ENCODE data around the gene ASH1L.
"Not testable (repeated sequence)": the region's sequence is repeated elsewhere in the genome, so short reads cannot be mapped to it uniquely, and the experiment has no call there.

The ASH1L gene

GRCh38 chr1:155555915-155556314 lies 6.7 kb downstream of the ASH1L start:
- no peak for ATAC-seq
- no peak for DNase-seq

- no peak for ATAC-seq
- DNase-seq, result no peak
These were observed 9.3 kb downstream of the ASH1L start for GRCh38 chr1:155553349-155553748.

GRCh38 chr1:155548706-155549105 lies 13.9 kb downstream of the ASH1L start:
- DNase-seq (no peak), ATAC-seq (no peak)

GRCh38 chr1:155540000-155540874 lies 22.4 kb downstream of the ASH1L start:
- ATAC-seq (no peak), DNase-seq (no peak)

GRCh38 chr1:155537193-155537592 lies 25.4 kb downstream of the ASH1L start:
- DNase-seq (no peak), ATAC-seq (no peak)

GRCh38 chr1:155531624-155532023 lies 31.0 kb downstream of the ASH1L start:
- DNase-seq, result no peak
- ATAC-seq, result no peak

GRCh38 chr1:155529929-155530328 lies 32.7 kb downstream of the ASH1L start:
- ATAC-seq (no peak), DNase-seq (no peak)

GRCh38 chr1:155529109-155529508 lies 33.5 kb downstream of the ASH1L start:
- ATAC-seq (no peak), DNase-seq (no peak)

GRCh38 chr1:155527677-155528076 lies 34.9 kb downstream of the ASH1L start:
- ATAC-seq (no peak), DNase-seq (no peak)

GRCh38 chr1:155526356-155526755 lies 36.2 kb downstream of the ASH1L start:
- no peak for ATAC-seq

GRCh38 chr1:155522069-155522468 lies 40.5 kb downstream of the ASH1L start:
- no peak for DNase-seq

More at GRCh38 chr1:155526356-155526755, 36.2 kb downstream of the ASH1L start:
- DNase-seq, result no peak

GRCh38 chr1:155518484-155518883 lies 44.1 kb downstream of the ASH1L start:
- no peak for DNase-seq
- ATAC-seq, result no peak

More at GRCh38 chr1:155522069-155522468, 40.5 kb downstream of the ASH1L start:
- ATAC-seq, result no peak

GRCh38 chr1:155514582-155515187 lies 47.9 kb downstream of the ASH1L start:
- ATAC-seq, result peak; percentile 28
- DNase-seq, result no peak

- DNase-seq (no peak), ATAC-seq (no peak)
These were observed 49.2 kb downstream of the ASH1L start for GRCh38 chr1:155513300-155513916.

GRCh38 chr1:155511385-155511784 lies 51.2 kb downstream of the ASH1L start:
- not testable (repeated sequence) for DNase-seq, ATAC-seq

- ATAC-seq (no peak), DNase-seq (no peak)
These were observed 53.5 kb downstream of the ASH1L start for GRCh38 chr1:155509064-155509463.

- no peak for ATAC-seq
- DNase-seq, result no peak
These were observed 54.7 kb downstream of the ASH1L start for GRCh38 chr1:155507945-155508344.

- not testable (repeated sequence) for ATAC-seq, DNase-seq
These were observed 56.6 kb downstream of the ASH1L start for GRCh38 chr1:155505963-155506362.

- ATAC-seq (no peak), DNase-seq (no peak)
These were observed 58.4 kb downstream of the ASH1L start for GRCh38 chr1:155504207-155504606.

GRCh38 chr1:155499953-155500639 lies 62.5 kb downstream of the ASH1L start:
- DNase-seq (no peak), ATAC-seq (no peak)

GRCh38 chr1:155499263-155499662 lies 63.3 kb downstream of the ASH1L start:
- no peak for ATAC-seq
- no peak for DNase-seq

GRCh38 chr1:155493595-155493994 lies 69.0 kb downstream of the ASH1L start:
- not testable (repeated sequence) for ATAC-seq, DNase-seq
